ENCODE measurements around the gene STARD3NL. TPM values are rescaled to one million over a fixed set of nuclear protein-coding genes. Genes with fewer than 3 reads are reported as not detected.
"Not testable (repeated sequence)": the region's sequence is repeated elsewhere in the genome, so short reads cannot be mapped to it uniquely, and the experiment has no call there.

The STARD3NL gene
- total RNA-seq, 1 experiment from 2014 or later, result 129 TPM

DNA sequence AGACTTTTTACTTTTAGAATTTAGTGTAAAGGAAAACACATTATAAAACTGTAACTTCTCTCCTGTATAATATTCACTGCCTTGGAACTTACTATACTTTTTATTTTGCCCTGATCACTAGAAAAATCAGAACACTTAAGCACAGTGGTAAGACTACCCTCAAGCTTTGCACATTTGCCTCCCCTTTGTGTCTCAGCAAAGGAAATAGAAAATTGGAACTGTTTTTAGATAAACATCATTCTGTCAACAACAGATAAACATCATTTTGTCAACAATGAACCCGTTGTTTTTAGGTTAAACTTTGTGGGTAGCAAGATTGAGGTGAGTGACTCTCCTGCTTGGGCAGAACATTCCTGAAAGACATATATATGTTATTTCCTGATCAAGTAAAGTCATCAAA is 86.6 kb downstream of the STARD3NL start:
- not testable (repeated sequence) for DNase-seq (ENCODE audit: low read depth)

DNA sequence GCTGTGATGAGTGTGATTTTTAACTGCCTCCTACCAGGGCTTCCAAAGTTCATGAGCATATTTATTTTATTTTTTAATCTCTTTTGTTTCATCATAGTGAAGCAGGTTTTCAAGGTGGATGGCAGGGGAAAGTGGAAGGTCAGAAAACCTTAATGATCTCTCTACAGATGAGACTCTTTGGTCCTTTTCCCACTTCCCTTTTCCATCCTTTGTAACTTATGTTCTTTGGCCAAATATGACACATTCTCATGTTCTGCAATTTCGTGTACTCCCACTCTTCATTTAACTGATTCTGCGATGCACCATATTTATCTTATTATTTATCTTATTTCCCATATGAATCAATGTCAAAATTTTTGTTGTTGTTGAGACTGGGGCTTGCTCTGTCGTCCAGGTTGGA is 87.9 kb downstream of the STARD3NL start:
- not testable (repeated sequence) for DNase-seq (ENCODE audit: low read depth)

DNA sequence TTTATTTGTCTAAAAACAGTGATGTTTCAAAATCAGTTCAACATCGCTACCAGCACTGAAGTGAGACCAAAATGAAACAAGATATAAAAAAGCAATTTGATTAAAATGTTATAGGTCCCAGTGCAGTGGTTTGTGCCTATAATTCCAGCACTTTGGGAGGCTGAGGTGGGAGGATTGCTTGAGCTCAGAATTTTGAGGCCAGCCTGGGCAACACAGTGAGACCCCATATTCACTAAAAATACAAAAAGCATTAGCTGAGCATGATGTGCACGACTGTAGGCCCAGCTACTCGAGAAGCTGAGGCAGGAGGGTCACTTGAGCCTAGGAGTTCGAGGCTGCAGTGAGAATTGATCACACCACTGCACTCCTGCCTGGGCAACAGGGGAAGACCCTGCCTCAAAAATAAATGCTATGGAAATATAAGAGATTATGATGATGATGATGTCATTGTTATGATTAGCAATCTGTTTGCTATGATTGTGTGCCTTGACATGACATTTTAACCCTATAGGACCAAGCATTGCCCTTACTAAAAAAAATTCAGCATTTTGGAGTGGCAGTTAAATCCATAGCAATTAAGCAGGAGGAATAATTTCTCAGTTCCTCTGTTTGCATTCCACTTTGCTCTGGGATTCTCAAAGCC is 91.8 kb downstream of the STARD3NL start:
- not testable (repeated sequence) for DNase-seq (ENCODE audit: low read depth)

DNA sequence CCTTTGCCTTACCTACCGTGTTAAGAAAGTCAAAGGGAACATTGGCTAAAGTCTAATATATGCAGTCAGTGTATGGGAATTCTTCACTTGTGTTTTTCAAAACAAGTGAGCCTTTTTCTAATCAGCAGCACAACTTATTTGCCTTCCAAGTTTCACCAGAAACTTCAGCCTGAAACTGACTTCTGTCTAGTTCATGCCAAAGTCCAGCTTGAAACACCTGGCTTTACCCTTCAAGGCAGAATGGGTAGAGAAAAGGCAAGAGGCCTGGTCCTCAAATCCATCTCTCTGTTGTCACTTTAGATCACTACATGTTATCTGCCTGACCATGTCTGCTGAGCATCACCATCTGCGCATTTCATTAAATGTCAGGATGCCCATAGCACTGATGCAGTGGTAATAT is 92.4 kb downstream of the STARD3NL start:
- not testable (repeated sequence) for DNase-seq (ENCODE audit: low read depth)

DNA sequence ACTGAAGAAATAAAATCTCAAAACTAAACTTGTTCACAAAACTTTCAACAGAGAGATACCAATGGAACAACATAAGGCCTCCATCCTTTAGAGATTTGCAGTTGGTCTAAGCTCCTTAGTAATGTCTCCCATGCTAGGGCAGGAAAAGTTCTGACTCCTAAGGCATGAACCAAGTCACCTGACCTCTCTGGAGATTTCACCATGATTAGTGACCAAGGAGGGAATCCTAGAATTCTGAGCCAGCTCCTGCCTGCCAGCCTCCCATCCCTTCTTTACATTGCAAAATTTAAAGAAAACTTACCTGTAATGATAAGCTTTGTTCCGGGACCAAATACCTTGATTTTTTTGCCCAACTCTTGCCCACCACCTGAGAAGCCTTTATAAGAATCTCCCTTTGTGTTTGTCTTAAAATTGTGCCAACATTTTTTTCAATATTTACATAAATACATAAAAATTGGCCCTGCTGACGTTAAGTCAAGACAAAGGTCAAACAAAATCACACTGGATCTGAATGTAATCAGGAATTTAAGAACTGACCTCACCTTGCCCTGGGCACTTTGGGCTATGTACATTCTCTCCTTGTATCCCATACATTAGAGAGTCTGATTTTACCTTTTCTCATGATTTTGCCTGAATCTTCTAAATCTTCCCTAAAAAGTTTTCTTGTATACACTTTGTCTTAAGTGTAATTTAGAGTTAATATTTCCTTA is 95.4 kb downstream of the STARD3NL start, which contains the start of gene TARP:
Gene TARP (minus strand): TSS at position 351 of the 710 bp plus-strand sequence.
- DNase-seq (ENCODE audit: low read depth), result no peak

DNA sequence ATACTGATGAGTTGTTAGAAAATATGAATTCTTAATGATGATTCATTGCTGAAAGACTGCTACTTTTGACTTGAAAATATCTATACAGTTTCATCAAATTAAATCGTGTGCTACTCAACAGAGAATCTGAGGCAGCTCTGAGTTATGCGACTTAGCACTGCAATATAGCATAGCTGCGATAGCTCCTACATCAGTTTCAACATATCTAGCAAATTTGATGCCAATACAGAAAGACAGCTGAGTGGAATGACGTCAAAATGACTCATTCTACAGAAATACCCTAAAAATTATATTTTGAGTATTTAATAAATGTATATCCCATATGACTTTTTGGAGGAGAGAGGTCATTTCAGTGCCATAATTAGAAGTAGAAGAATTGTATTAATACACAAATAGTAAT is 96.4 kb downstream of the STARD3NL start:
- no peak for DNase-seq (ENCODE audit: low read depth)

DNA sequence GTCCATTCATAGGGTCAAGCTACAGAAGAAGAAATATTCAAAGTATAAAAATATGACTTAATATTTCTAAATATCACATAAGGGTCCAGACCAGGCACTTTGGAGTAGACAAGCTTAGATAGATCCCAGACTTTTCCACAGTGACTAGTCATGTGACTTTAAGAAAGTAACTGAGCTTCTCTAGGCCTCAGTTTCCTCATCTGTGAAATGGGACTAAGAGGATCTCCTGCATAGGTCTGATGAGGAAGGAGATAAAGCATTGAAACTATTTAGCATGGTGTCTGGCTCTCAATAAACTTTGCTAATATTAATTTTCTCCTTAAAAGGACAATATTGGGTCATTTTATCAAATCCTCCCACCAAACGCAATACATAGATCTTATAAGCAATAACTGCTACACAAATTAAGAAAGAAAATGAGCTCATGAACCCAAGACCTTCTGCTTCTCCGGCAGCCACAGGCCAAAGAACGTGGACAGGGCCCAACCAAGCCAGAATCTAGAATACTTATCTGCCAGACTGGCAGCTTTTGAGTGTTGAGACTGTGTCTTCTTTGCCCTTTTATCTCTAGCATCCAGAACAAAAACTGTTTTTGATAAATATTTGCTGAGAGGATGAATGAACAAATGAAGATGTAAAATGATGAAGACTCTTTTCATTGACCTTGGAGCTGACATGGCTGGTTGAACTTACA is 97.0 kb downstream of the STARD3NL start:
- no peak for DNase-seq (ENCODE audit: low read depth)

DNA sequence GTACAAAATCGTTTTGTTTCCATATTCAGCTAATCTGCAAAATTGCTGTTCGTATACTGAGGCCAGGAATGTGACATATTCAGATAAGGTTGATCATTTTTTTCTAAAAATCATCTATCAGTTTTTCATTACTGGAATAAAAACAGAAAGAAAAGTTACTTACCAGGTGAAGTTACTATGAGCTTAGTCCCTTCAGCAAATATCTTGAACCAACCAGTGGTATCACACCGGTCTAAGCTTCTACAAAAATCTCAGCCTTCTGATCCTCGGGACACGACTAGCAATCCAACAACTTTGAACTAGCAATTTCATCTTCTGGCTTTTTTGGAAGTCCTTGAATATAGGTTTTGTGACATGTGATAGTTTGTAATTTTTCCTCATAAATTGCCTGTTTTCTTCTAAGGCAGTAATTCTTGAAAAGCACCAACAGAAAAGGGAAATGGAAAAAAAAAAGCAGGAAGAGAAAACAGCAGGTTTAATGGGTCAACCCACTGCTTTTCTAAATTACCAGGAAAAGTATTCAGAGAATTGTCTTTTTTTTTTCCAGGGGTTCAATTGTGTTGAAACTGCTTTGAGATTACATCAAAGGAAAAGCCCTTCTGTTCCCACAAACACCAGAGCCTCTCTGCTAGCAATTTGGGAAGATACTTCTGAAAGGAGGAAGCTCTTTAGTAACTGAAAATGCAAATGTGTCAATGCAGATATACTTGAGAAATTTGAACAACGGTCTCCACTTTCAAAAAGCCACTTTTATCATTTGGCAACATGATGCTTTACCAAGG is 98.2 kb downstream of the STARD3NL start:
- DNase-seq (ENCODE audit: low read depth), result no peak

DNA sequence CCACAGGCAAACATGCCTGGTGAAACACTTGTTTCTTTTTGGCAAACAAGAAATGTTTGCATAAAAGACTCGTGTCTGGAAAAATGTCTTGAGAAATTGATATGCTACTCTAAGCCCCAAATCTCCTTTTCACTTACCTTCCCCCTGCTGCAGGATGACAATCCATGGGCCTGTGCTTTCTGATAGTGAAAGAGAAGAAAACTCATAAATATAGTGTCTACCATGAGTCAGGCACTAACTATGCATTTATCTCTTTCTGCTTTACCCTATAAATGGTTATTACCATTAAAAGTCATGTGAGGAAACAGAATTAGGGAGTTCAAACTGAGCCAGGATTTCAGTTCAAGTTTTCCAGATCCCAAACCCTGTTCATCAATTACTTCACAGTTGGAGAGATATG is 102.0 kb downstream of the STARD3NL start:
- DNase-seq (ENCODE audit: low read depth), result no peak
